ENCODE results near the gene FYB2.

GRCh38 chr1:56849750-56850149 is 30.5 kb upstream of the FYB2 start:
- no peak for TF ChIP-seq POLR2A (IDR thresholded peaks at IDR 0.05)
- no peak for TF ChIP-seq CTCF (IDR thresholded peaks at IDR 0.05)
- TF ChIP-seq EP300 (IDR thresholded peaks at IDR 0.05) = no peak

Measured in sigmoid colon (tissue), 4 donors.